Measurements from ENCODE around the gene BTLA.
"Not testable (repeated sequence)": the region's sequence is repeated elsewhere in the genome, so short reads cannot be mapped to it uniquely, and the experiment has no call there.

Gene BTLA, protein sequence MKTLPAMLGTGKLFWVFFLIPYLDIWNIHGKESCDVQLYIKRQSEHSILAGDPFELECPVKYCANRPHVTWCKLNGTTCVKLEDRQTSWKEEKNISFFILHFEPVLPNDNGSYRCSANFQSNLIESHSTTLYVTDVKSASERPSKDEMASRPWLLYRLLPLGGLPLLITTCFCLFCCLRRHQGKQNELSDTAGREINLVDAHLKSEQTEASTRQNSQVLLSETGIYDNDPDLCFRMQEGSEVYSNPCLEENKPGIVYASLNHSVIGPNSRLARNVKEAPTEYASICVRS

DNA sequence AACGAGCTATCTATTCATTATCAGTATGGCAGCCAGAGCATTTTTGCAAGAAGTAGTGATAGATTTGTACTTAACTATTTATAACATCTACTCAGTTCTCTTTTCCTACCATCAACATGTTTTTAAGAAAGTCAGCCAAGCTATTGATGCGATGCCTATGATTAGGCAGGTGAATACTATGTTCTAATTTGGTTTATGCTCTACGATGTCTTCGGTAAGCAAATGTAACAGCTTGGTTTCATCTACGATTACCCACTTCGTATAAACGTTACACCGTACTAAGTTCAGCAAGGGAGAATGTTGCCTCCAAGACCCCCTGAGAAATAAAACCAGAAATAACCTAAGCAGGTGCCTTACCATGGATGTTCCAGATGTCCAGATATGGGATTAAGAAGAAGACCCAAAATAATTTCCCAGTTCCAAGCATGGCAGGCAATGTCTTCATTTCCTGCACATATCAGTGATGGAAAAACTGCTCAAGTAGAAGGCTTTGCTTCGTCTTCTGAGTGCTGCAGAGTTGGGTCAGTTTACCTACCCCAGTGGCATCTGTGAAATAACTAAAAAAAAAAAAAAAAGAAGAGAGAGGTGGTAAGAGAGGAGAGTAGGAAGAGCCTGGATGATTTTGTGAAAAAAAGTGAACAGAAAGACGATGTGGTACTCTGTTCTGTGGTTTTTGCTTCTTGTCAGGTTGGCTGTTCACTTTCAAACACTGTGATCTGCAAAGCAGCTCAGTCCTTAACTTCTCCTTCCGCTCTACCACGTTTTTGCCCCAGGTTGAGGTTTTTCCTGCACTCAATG, at the start of gene BTLA:
BTLA (minus strand) TSS at position 559 of the 798 bp plus-strand sequence; CDS start at position 445, 114 bp downstream.
- DNase-seq (ENCODE audit: low read depth in 3 of 3), result no peak

DNA sequence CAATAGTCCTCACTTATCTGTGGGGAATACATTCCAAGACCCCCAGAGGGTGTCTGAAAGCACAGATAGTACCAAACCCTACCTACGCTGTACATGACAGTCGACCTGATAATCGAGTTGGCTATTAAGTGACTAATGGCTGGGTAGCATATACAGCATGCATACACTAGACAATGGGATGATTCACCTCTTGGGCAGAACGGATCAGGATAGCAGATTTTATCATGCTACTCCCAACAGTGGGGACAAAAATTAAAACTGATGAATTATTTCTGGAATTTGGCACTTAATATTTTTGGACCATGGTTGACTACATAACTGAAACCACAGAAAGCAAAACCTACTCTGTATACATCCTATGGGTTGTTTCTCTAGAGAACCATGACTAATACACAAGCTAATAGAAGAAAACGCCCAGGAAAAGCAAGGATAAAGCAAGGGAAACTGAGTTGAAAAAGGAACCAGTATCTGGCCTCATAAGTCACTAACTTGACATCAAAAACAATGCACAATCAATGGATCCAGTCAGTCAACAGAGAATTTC, 47.0 kb upstream of the BTLA start:
- no peak for DNase-seq (ENCODE audit: low read depth in 3 of 3)

DNA sequence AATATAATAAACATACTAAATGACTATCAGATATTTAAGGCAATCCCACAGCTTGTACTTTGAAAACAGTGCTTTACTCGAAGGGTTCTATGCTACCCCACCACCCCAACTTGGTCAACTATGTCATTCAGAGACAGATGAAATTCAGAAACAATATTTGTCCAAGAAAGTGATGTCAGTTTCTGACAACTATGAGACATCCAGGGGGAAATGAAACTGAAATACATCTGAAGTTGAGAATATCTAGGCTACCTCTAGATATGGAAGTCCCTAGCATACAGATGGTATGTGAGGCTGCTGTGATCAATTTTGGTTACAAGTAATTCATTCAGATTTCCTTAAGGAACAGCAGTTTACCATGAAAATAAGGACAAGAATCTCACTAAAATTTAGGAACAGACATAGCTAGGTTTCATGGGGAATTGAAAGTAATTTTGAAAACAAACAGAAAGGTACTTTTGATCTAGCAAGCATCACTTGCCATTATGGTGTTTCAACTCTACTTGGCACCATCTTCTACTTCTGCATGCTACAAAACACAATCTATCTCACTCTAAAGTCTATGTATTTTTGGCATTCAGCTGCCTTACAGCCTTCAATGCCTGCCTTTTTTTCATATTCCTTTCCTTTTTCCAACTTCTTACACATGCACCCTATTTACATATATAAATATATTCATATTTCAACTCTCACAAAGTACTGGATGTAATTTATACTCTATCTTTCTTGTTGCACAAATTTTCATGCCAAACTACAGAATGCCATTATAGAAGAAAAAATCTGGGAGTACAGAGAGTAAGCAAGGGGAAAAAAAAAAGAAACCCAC, 40.8 kb upstream of the BTLA start:
- DNase-seq (ENCODE audit: low read depth in 3 of 3), result no peak

DNA sequence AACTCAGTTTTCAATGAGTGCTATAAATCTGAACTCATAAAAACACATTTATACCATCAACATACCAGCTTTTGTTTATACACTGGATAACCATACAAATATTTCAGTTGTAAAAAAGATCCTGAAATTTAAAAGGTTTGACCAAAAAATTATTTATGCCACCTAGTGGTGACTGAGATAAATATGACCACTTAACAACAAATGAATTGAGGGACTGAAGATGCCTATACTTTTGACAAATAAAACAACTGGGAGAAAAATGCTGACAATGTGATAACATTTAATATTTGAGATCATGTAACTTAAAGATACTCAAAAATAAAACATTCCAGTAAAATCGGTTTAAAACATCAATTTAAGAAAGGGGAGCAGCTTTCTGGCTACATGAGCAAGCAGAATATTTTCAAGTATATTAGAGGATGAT, 32.1 kb upstream of the BTLA start:
- no peak for DNase-seq (ENCODE audit: low read depth in 3 of 3)

- no peak for DNase-seq (ENCODE audit: low read depth in 3 of 3)
Observed at GRCh38 chr3:112530573-112530972, 31.3 kb upstream of the BTLA start.

GRCh38 chr3:112524127-112524526, 24.9 kb upstream of the BTLA start:
- not testable (repeated sequence) for DNase-seq (ENCODE audit: low read depth in 3 of 3)

DNA sequence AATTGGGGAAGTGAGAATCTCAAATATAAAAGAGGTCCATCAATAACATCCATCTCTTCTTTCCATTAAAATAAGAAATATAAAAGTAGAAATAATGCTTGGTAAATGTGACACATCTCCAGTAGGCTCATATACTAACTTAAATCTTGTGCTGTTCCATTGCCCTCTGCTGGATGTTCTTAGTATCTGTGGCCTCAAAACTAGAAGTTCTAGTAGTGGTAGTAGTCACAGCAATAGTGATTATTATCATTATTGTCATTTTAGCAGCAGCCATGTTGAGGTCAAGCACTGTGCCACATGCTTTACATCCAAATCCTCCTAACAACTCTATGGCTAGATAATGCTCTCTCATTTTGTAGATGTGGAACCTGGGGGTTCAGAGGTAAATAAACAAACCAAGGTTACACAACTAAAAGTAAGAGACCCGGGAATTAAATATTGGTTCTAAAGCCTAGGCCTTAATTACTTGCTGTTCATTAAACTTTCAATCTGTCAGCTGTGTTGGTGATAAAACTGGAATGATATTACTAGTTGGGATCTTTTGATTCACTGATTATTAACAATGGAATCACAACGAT, 20.2 kb upstream of the BTLA start:
- no peak for DNase-seq (ENCODE audit: low read depth in 3 of 3)

DNA sequence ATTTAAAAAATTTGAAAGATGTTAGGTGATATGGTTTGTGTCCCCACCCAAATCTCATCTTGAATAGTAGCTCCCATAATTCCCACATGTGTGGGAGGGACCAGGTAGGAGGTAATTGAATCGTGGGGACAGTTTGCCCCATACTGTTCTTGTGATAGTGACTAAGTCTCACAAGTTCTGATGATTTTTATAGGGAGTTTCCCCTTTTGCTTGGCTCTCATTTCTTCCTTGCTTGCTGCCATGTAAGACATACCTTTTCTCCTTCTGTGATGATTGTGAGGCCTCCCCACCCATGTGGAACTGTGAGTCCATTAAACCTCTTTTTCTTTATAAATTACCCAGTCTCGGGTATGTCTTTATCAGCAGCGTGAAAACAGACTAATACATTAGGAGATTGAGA, 19.7 kb upstream of the BTLA start:
- DNase-seq (ENCODE audit: low read depth in 3 of 3), result not testable (repeated sequence)

DNA sequence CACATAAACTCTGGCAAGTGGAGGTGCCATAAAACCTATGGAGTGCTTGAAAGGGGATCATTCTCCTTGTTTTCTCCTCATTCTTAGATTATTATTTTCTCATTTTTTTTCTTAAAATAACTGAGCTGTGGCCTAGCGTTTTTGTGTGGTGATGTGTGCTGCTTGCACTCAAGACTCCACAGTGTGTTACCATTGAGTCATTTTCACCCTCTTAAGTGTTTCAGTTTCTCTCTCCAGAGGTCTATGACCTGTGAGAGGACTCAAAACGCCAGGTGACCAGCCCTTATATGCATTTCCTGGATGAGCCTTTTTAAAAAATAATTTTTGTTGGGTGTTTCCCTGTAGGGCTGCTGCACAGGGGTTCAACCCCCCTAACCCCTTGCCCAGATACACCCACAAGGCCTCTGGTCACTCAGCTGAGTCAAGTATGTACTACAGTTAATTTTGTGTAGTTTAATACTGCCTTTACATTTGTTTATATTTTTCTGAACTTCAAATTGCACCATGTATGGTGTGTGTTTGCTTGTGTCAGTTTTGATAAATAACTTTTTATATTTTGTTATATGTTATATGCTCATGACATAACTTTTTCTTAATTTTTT, 15.4 kb upstream of the BTLA start:
- no peak for DNase-seq (ENCODE audit: low read depth in 3 of 3)

DNA sequence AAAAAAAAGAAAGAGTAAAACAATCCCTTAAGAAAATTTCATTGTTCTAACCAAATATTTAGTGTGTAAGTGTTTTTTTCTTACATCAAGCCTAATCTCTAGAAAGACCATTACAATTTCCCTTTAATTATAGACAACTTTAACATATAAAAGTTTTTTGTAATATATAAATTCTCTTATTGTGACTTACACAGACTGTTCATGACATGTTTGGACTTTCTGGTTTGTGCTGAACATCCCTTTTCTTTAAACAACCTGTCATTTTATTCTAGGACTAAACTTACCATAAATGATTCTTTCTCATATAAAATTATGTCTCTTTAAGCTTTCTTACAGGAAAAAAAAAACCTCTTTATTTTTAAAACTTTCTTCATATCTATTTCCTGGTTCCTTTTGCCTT, 13.0 kb upstream of the BTLA start:
- no peak for DNase-seq (ENCODE audit: low read depth in 3 of 3)

DNA sequence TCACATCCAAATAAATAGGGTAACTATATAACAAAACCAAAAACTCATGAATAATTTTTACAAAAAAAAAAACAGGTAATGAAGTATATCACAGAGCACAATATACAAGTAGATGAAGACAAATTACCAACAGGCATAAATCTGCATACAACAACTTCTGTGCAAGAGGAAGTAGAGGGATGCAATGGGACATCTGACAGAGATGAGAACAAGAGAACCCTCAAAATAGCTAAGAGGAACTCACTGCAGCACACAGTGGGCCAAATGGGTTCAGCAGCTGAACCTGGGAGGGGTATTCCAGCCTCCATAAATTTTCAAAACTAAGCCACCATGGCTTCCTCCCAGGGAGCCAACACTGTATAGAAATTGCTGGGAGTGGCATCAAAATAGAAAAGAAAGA, 9.6 kb upstream of the BTLA start:
- no peak for DNase-seq (ENCODE audit: low read depth in 3 of 3)

DNA sequence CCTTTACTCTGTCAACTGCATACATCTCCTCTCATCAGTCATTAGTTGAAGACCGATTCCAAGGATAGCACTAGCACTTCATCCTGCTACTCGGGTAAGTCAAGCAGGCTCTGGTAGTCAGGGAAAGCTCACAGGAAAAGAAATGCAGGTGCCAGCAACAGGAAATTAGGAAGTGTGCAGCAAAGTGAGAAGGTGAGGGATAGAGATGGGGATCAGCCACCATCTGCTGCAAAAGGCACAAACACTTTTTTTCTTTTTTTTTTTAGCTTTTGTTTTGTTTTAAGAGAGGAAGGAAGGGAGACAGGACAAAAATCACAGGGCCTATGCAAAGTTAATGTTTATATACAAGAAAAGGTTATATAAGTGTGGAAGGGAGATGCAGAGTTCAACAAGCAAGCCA, 9.0 kb upstream of the BTLA start:
- no peak for DNase-seq (ENCODE audit: low read depth in 3 of 3)

GRCh38 chr3:112505907-112506306, 6.6 kb upstream of the BTLA start:
- DNase-seq (ENCODE audit: low read depth in 3 of 3), result no peak

GRCh38 chr3:112504123-112504522, 4.9 kb upstream of the BTLA start:
- no peak for DNase-seq (ENCODE audit: low read depth in 3 of 3)

- DNase-seq (ENCODE audit: low read depth in 3 of 3), result no peak
Observed at GRCh38 chr3:112503304-112503972, 4.2 kb upstream of the BTLA start.

GRCh38 chr3:112500621-112501020, 1.3 kb upstream of the BTLA start:
- DNase-seq (ENCODE audit: low read depth in 3 of 3), result no peak

DNA sequence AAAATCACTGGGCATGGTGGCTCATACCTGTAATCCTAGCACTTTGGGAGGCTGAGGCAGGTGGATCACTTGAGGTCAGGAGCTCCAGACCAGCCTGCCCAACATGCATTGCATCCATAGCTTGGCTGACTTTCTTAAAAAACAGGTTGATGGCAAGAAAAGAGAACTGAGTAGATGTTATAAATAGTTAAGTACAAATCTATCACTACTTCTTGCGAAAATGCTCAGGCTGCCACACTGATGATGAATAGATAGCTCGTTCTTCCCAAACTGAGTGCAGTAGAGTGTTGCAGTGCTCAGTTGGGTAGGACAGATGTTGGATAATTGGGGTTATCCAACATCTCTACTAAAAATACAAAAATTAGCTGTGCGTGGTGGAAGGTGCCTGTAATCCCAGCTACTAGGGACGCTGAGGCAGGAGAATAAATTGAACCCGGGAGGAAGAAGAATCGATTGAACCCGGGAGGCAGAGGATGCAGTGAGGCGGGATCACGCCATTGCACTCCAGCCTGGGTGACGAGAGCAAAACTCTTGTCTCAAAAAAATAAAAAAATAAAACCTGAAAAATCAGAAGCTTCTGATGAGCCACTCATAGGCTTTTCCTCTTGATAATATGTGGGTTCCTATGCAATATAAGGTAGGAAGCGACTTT, 1.2 kb downstream of the BTLA start:
- DNase-seq (ENCODE audit: low read depth in 3 of 3), result no peak

GRCh38 chr3:112496366-112497067, 2.8 kb downstream of the BTLA start:
- no peak for DNase-seq (ENCODE audit: low read depth in 3 of 3)

GRCh38 chr3:112494448-112494767, 4.9 kb downstream of the BTLA start:
- not testable (repeated sequence) for DNase-seq (ENCODE audit: low read depth in 3 of 3)

- no peak for DNase-seq (ENCODE audit: low read depth in 3 of 3)
Observed at GRCh38 chr3:112492124-112492523, 7.1 kb downstream of the BTLA start.
